22Rv1 (cell line): ENCODE data around the gene PPP2R2B.

Experiments
- H3K27ac ChIP-seq: fragments of 450-650 bp; 2 replicates; pipeline ENCODE4 v1.5.1; 2017
- CTCF ChIP-seq: fragments of 450-650 bp; IDR thresholded peaks from 2 replicates; pipeline ENCODE4 v1.5.1; 2017; ENCODE audit warnings: mild to moderate bottlenecking
- ZFX ChIP-seq: fragments of 450-650 bp; IDR thresholded peaks from 2 replicates; pipeline ENCODE4 v1.6.1; 2017; ENCODE audit warnings: antibody characterized with exemption, borderline replicate concordance

PPP2R2B gene

GRCh38 chr5:146852089-146852488 is 26.5 kb downstream of the PPP2R2B start:
- H3K27ac ChIP-seq = peak overlapping the region; percentile 66
- TF ChIP-seq ZFX (no peak), CTCF (no peak)

- TF ChIP-seq ZFX (no peak), CTCF (no peak)
- H3K27ac ChIP-seq = peak overlapping the region; percentile 66
Observed at GRCh38 chr5:146851133-146851532, 27.4 kb downstream of the PPP2R2B start.

GRCh38 chr5:146849694-146850303 is 28.8 kb downstream of the PPP2R2B start:
- no peak for TF ChIP-seq CTCF
- no peak for TF ChIP-seq ZFX
- H3K27ac ChIP-seq = peak overlapping the region; percentile 66

GRCh38 chr5:146848133-146848532 is 30.4 kb downstream of the PPP2R2B start:
- TF ChIP-seq CTCF (no peak), ZFX (no peak)
- H3K27ac ChIP-seq = peak overlapping the region; percentile 66

GRCh38 chr5:146840016-146840415 is 38.5 kb downstream of the PPP2R2B start:
- H3K27ac ChIP-seq = no peak overlapping the region
- TF ChIP-seq CTCF (no peak), ZFX (no peak)

GRCh38 chr5:146836226-146836842 is 42.2 kb downstream of the PPP2R2B start:
- H3K27ac ChIP-seq = no peak overlapping the region
- TF ChIP-seq CTCF (no peak), ZFX (no peak)

- H3K27ac ChIP-seq = no peak overlapping the region
- TF ChIP-seq ZFX = no peak
- TF ChIP-seq CTCF = no peak
Observed at GRCh38 chr5:146832985-146833732, 45.4 kb downstream of the PPP2R2B start.
